SJSA1 (cell line): ENCODE results near the gene PLOD2. TPM values are rescaled to one million over a fixed set of nuclear protein-coding genes. Genes with fewer than 3 reads are reported as not detected.

ENCODE experiments used
- DNase-seq, 2 experiments: peaks; one replicate each; pipeline ENCODE4 v3.0.0-alpha.2; 2015 to 2020; ENCODE audit warnings: low spot score in 2 of 2, low read depth in 1 of 2
- H3K27ac ChIP-seq: fragments of 250-450 bp; sonication (Bioruptor Pico); 2 replicates; pipeline ENCODE4 v1.5.1; 2020; ENCODE audit warnings: mild to moderate bottlenecking, moderate library complexity
- H3K27me3 ChIP-seq: fragments of 250-450 bp; sonication (Bioruptor Pico); replicated peaks from 2 replicates; pipeline ENCODE4 v1.5.1; 2020; ENCODE audit warnings: mild to moderate bottlenecking, moderate library complexity
- H3K36me3 ChIP-seq: fragments of 250-450 bp; sonication (Bioruptor Pico); 2 replicates; pipeline ENCODE4 v1.5.1; 2020; ENCODE audit warnings: mild to moderate bottlenecking
- H3K4me1 ChIP-seq: fragments of 250-450 bp; sonication (Bioruptor Pico); replicated peaks from 2 replicates; pipeline ENCODE4 v1.6.1; 2021; ENCODE audit warnings: mild to moderate bottlenecking
- H3K4me3 ChIP-seq: fragments of 250-450 bp; sonication (Bioruptor Pico); 2 replicates; pipeline ENCODE4 v1.5.1; 2020; ENCODE audit warnings: mild to moderate bottlenecking
- H3K9me3 ChIP-seq: fragments of 250-450 bp; sonication (Bioruptor Pico); replicated peaks from 2 replicates; pipeline ENCODE4 v1.5.1; 2020; ENCODE audit warnings: mild to moderate bottlenecking
- total RNA-seq: library from RNA; depleted of rRNA; stranded (reverse); fragments of >200 nt; shearing (Covaris generic); gene quantifications from 2 replicates; pipeline ENCODE4 v1.2.3, GENCODE V29; 2014

PLOD2 gene
- total RNA-seq, 1 experiment from 2014 or later = 109 TPM

- no peaks in the 10 kb centered on the region for H3K36me3 ChIP-seq
- no peak overlapping the region for H3K4me3 ChIP-seq
- no peaks in the 10 kb centered on the region for H3K27me3 ChIP-seq
- no peaks in the 10 kb centered on the region for H3K4me1 ChIP-seq
- no peak for DNase-seq
- H3K27ac ChIP-seq = no peak overlapping the region
- H3K9me3 ChIP-seq = no peaks in the 10 kb centered on the region
Measured at GRCh38 chr3:146180376-146180775, 19.4 kb upstream of the PLOD2 start.

DNA sequence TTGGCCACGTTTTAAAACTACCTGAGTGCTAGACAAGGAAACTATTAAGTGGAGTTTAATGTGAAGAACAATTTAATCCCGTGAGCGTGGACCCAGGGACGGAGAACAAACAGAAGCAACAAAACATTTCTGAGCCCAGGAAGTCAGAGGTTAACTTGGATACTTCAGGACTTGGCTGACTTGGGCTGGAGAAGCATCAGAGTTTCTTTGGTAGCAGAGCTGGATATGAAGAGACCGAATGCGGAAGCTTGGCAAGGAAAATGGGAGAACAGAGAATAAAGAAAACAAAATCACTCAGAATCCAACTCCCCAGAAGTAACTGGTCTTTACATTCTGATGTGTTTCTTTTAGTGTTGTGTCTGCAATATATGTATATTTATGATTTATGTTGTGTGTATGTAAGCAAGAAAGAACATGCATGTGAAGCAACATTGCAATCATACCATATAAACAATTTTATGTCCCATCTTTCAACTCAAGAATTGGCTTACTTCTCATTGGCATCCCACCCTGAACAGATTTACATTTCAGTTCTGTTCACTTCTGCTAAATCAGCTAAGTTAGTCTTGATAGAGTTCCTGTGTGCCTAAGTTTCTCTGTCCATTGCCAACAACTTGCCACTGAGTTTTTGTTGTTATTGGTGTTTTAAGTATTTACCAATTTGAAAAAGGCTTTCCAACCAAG, 17.2 kb upstream of the PLOD2 start:
- Histone ChIP-seq H3K4me1 (no peaks in the 10 kb centered on the region), H3K4me3 (no peak overlapping the region), H3K27me3 (no peaks in the 10 kb centered on the region), H3K27ac (no peak overlapping the region), H3K36me3 (no peaks in the 10 kb centered on the region), H3K9me3 (no peaks in the 10 kb centered on the region)
- DNase-seq = no peak

DNA sequence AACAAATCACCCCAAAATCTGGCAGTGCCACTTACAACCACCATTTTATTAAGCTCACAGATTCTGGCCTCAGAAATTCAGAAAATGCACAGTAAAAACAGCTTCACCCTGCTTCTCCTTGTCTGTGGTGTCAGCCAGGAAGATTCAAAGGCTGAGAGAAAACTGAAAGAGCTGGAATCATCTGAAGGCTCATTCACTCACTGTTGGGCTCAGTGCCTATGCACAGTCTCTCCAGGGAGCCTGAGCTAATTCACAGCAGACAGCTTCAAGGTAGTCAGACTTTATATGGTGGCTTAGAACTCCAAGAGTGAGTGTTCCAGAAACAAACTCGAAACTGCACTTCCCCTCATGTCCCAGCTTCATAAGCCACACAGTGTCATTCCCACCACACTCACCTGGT, 16.5 kb upstream of the PLOD2 start:
- no peak overlapping the region for H3K27ac ChIP-seq
- H3K4me3 ChIP-seq = no peak overlapping the region
- no peak for DNase-seq
- H3K36me3 ChIP-seq = no peaks in the 10 kb centered on the region
- H3K9me3 ChIP-seq = no peaks in the 10 kb centered on the region
- no peaks in the 10 kb centered on the region for H3K4me1 ChIP-seq
- no peaks in the 10 kb centered on the region for H3K27me3 ChIP-seq

DNA sequence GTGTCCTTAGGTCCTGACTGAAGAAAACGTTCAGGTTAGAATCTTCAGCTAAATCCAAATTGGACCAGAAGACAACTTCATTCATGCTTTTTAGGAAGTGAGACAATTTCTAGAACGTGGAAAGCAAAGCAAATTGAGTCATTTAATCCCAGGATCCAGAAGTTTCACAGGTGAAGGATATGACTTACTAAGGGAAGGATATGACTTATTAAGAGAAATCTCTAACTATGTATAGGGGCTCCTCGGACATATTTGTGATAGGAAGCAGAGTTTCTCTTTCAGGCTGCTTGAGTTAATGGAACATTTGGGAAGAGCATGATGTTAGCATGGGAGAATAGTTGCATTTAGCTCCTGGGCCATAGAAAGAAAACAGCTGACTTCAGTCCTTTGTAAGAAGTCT, 16.1 kb upstream of the PLOD2 start:
- H3K27me3 ChIP-seq = no peaks in the 10 kb centered on the region
- no peaks in the 10 kb centered on the region for H3K9me3 ChIP-seq
- H3K4me1 ChIP-seq = no peaks in the 10 kb centered on the region
- H3K27ac ChIP-seq = no peak overlapping the region
- H3K4me3 ChIP-seq = no peak overlapping the region
- no peak for DNase-seq
- no peaks in the 10 kb centered on the region for H3K36me3 ChIP-seq

- no peaks in the 10 kb centered on the region; the same call in 1 of the 2 replicates for H3K4me1 ChIP-seq
- H3K9me3 ChIP-seq = no peaks in the 10 kb centered on the region
- no peaks in the 10 kb centered on the region for H3K36me3 ChIP-seq
- no peaks in the 10 kb centered on the region for H3K27me3 ChIP-seq
- no peak overlapping the region for H3K27ac ChIP-seq
- no peak overlapping the region for H3K4me3 ChIP-seq
- no peak for DNase-seq
Measured at GRCh38 chr3:146172586-146172985, 11.6 kb upstream of the PLOD2 start.

GRCh38 chr3:146170591-146170990, 9.6 kb upstream of the PLOD2 start:
- Histone ChIP-seq H3K27ac (no peak overlapping the region), H3K27me3 (no peaks in the 10 kb centered on the region), H3K36me3 (no peaks in the 10 kb centered on the region), H3K4me3 (no peak overlapping the region), H3K9me3 (no peaks in the 10 kb centered on the region), H3K4me1 (peaks cover 20% of the 10 kb centered on the region)
- DNase-seq = no peak

DNA sequence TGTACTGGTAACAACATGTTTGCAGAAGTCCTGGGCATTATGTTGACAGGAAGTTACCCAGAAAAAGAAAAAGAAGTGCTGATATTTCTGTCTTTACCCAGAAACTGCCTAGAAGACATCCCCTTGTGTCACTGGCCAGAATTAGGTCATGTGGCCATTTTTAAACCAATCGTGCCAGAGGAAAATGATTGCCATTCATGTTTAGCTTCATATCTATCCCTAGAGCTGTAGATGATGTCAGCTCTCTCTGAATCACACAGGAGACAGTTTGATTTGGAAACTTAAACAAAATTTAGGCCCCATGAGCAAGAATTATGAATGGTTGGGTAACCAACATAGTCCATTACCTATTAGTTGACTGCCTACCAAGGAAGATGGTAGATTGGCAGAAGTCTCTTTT, 8.9 kb upstream of the PLOD2 start:
- no peak for DNase-seq
- Histone ChIP-seq H3K4me3 (no peak overlapping the region), H3K4me1 (peaks cover 27% of the 10 kb centered on the region), H3K9me3 (no peaks in the 10 kb centered on the region), H3K27ac (no peak overlapping the region), H3K36me3 (no peaks in the 10 kb centered on the region), H3K27me3 (no peaks in the 10 kb centered on the region)

- Histone ChIP-seq H3K36me3 (no peaks in the 10 kb centered on the region), H3K9me3 (no peaks in the 10 kb centered on the region), H3K27me3 (no peaks in the 10 kb centered on the region), H3K27ac (peak overlapping the region; percentile 89), H3K4me1 (peaks cover 58% of the 10 kb centered on the region), H3K4me3 (no peak overlapping the region)
- DNase-seq = no peak
Measured at GRCh38 chr3:146166826-146167225, 5.8 kb upstream of the PLOD2 start.

- H3K9me3 ChIP-seq = no peaks in the 10 kb centered on the region
- H3K4me3 ChIP-seq = no peak overlapping the region
- H3K27me3 ChIP-seq = no peaks in the 10 kb centered on the region
- no peaks in the 10 kb centered on the region for H3K36me3 ChIP-seq
- H3K27ac ChIP-seq = peak overlapping the region; percentile 89
- peak; percentile 65 to 71 for DNase-seq
- peaks cover 58% of the 10 kb centered on the region for H3K4me1 ChIP-seq
Measured at GRCh38 chr3:146166415-146166821, 5.4 kb upstream of the PLOD2 start.

DNA sequence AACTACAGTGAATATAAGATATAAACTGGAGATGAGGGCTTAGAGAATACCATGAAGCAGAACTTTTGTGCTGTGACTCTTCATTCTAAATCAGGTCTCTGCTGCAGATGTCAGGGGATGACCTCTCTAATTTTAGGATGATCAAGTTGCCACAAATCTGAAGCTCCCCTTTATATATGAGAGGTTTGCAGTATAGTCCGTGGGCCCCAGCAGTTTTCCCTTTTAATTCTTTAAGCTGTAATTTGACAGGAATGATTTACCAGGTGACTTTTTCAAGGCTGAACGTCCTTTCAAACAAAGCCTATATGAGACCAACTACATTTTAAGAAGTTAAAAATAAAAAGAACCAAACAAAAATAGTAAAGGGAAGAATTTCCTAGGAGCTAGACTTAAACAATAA, 4.9 kb upstream of the PLOD2 start:
- no peaks in the 10 kb centered on the region for H3K9me3 ChIP-seq
- peaks cover 4% of the 10 kb centered on the region for H3K36me3 ChIP-seq
- no peak for DNase-seq
- no peaks in the 10 kb centered on the region for H3K27me3 ChIP-seq
- H3K4me3 ChIP-seq = no peak overlapping the region
- peaks cover 58% of the 10 kb centered on the region for H3K4me1 ChIP-seq
- peak overlapping the region; percentile 89 for H3K27ac ChIP-seq

DNA sequence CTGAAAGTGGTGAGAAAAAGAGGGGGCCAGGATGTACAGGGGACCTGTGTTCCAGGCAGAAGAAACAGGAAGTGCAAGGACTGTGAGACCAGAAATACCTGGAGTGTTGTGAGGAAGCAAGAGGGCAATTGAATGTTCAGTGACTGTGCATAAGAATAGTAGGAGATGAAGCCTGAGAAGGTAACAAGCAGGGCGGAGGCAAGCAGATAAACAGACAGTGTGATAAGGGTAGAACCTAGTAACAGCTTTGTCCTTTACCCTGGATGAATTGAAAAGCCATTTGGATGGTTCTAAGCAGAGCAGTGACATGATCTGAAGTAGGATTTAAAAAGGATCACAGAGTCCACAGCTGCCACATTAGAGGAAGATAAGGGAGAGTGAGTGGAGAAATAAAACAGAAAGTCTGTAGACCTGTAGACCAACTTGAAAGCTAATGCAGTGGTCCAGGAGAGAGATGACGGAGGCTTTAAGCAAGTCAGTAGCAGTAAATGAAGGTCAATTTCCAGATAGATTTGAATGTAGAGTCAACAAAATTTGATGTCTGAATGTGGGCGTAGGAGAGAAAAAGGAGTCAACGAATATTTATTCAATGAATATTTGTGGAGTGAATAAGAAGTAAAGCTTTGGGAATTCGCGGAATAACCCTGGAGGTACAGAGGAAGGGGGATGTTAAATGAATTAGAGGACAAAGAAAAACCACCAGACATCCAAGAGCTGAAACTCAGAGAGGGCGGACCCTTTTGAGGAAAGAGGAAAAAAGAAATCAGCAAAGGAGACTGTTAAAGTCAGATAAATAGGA, 4.2 kb upstream of the PLOD2 start:
- H3K4me1 ChIP-seq = peaks cover 58% of the 10 kb centered on the region
- H3K4me3 ChIP-seq = no peak overlapping the region

GRCh38 chr3:146164506-146164905, 3.5 kb upstream of the PLOD2 start:
- Histone ChIP-seq H3K27ac (peak overlapping the region; percentile 89), H3K9me3 (no peaks in the 10 kb centered on the region), H3K36me3 (peaks cover 8% of the 10 kb centered on the region), H3K4me1 (peaks cover 58% of the 10 kb centered on the region), H3K4me3 (no peak overlapping the region), H3K27me3 (no peaks in the 10 kb centered on the region)
- no peak for DNase-seq

More for the DNA sequence above, 4.2 kb upstream of the PLOD2 start:
- H3K36me3 ChIP-seq = peaks cover 8% of the 10 kb centered on the region
- H3K27me3 ChIP-seq = no peaks in the 10 kb centered on the region
- no peaks in the 10 kb centered on the region for H3K9me3 ChIP-seq
- peak overlapping the region; percentile 89 for H3K27ac ChIP-seq
- peak; percentile 64 to 86 for DNase-seq

DNA sequence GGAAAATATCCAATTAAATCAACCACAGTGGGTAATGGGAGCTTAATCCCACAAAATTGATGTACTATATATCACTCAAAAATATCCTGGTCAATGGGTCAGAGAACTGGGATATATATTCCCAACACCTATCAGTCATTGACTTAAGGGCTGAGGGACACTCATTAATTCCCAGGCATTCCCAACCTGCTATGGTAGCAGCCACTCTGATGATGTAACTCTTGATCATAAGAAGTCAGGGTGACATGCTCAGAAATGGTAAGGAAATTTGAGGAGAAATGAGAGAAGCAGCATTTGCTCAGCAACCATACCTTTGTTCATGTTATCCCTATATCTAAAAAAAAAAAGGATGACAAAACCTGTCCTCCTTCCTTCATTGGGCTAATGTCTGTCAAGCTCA, 3.1 kb upstream of the PLOD2 start:
- Histone ChIP-seq H3K27me3 (no peaks in the 10 kb centered on the region), H3K27ac (peak overlapping the region; percentile 89), H3K9me3 (no peaks in the 10 kb centered on the region), H3K4me3 (no peak overlapping the region), H3K36me3 (peaks cover 8% of the 10 kb centered on the region), H3K4me1 (peaks cover 59% of the 10 kb centered on the region)
- no peak for DNase-seq

DNA sequence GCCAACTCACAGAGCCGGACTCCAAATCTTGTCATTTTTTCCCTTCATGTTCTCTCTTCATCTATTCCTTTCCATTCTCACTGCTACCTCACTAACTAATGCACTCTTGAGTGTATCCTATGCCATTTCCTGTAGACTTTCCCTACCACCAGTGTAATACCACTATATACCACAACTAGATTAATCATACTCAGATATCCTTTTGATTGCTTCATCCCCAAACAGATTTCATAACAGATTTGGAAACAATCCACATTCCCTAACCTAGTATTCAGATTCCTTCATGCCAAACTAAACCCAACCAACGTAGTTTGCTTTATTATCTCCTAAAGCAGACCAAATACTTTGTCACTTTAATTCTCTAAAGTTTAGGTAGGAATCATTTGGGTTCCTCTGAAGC, 2.6 kb upstream of the PLOD2 start:
- H3K4me1 ChIP-seq = peaks cover 64% of the 10 kb centered on the region
- peak overlapping the region; percentile 89 for H3K27ac ChIP-seq
- no peak overlapping the region for H3K4me3 ChIP-seq
- peak in 1 of 2 experiments; percentile 56 for DNase-seq
- H3K27me3 ChIP-seq = no peaks in the 10 kb centered on the region
- H3K36me3 ChIP-seq = peaks cover 8% of the 10 kb centered on the region
- no peaks in the 10 kb centered on the region for H3K9me3 ChIP-seq
